Right forelimb (tissue), 1 donor: ENCODE data around the gene MRFAP1L1.
"Not testable (repeated sequence)": the region's sequence is repeated elsewhere in the genome, so short reads cannot be mapped to it uniquely, and the experiment has no call there.

Experiments used
- DNase-seq: peaks from one replicate; pipeline ENCODE4 v3.0.0-alpha.2; 2018

MRFAP1L1 gene

DNA sequence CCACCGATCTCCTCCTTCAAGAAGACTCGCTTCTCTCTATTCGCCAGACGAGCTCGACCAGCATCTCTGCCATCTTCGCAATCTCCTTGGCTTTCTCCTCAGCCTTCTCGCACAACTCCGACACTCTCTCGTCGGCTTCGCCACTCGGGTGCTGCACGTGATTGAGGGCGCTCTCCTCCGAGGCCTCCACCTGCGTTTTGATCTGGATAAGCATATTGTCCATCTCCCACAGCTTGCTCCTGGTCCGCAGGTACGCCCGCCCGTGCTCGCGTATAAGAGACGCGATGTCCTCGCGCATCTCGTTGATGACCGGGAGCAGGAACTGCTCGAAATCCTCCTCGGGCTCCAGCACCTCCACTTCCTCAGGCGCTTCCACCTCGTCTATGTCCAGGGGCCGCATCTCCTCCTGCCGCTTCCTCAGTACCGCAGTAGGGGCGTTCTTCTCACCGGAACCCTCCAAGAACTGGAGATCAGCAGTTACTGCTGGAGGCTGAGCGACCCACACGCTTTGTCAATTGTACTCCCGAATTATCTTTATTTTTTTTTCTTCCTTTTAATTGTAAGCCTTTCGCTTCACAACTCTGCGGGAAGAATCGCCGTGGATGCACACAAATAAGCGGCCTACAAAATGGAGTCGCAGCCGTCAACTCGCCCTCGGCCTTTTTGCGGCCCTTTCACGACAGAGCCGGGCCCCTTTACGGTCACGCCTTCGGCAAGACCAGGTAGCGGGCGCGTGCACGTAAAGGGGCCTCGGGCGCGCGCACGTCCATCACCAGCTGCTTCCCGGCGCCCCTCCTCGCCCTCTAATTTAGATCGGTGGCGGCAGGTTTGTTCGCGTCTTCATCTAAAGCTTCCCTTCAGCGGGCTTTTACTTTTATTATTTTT is at the start of gene MRFAP1L1:
MRFAP1L1 (minus strand) TSS at position 636 of the 885 bp plus-strand sequence; CDS start at position 400, 236 bp downstream.
- DNase-seq = peak; percentile 97

DNA sequence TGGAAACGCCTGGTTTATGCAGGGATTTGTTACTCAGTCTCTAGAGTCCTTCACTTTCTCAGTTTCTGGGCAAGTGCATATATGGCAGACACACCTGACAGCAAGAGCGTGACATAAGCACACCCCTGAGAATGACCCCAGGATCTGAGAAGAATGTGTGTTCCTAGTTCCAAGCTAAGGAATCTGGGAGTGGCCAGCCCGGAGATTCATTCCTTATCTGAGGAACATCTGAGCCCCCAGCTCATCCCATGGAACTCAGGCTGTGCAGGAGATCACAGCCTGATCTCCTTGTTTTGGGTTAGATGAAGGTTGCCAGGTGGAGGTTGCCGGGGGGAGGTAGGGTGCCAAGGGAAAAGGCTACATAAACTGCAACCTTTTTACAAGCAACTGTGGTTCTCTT is 49.1 kb upstream of the MRFAP1L1 start:
- DNase-seq = peak; percentile 23

DNA sequence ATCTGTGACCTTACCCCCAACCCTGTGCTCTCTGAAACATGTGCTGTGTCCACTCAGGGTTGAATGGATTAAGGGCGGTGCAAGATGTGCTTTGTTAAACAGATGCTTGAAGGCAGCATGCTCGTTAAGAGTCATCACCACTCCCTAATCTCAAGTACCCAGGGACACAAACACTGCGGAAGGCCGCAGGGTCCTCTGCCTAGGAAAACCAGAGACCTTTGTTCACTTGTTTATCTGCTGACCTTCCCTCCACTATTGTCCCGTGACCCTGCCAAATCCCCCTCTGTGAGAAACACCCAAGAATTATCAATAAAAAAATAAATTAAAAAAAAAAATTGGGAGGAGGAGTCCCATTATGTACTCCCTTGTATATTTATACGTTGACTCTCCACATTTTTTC is 46.7 kb upstream of the MRFAP1L1 start:
- not testable (repeated sequence) for DNase-seq

DNA sequence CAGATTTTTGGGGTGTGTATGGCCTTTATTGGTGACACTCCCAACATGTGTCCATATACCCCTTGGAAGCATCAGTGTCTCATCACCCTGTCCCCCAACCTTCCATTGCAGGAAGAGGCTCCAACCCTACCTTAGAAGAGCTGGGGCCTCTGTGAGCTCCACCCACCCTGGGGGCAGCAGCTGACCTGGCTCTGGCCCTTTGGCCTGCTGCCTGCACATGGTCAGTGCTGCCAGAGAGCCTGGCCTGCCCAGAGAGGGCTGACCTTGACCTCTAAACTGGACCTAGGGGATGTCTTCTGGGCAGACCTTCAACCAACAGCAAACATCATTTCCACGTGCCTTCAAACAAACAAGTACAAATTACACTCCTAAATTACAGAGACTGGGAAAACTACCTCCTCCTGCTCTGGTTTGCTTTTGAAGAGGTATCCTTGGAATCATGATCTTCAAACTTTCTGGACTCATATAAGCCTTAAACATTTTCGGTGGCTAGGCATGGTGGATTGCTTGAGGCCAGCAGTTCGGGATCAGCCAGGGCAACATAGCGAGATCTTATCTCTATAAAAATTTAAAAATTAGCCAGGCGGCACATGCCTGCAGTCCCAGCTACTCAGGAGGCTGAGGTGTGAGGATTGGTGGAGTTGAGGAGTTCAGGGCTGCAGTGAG is 45.6 kb upstream of the MRFAP1L1 start:
- DNase-seq = peak; percentile 9

DNA sequence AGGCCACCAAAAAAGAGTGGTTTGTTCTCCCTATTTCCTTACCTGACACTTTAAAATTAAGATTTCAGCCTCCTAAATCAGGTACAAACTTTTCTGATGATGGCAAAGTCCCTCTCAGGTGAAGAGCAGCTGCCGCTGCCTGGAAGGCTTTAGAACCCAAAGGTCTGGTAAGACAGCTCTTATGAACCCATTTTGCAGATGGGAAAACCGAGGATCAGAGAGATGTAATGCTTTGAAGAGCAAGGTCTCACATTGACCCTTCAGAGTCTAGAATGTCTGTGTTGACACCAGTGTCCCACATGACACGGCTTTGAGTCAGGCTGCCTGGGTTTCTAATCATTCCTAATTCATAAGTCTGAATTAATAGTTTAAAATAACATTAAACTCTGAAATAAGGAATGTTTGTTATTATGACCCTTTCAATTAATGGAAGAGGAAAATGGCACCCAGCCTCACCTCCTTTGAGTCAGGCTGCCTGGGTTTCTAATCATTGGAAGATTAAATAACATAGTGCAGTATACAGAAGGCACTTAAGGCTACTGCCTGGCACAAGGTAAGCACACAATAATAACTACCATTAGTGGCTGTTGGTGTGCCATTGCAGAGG is 44.9 kb upstream of the MRFAP1L1 start:
- peak; percentile 18 for DNase-seq

DNA sequence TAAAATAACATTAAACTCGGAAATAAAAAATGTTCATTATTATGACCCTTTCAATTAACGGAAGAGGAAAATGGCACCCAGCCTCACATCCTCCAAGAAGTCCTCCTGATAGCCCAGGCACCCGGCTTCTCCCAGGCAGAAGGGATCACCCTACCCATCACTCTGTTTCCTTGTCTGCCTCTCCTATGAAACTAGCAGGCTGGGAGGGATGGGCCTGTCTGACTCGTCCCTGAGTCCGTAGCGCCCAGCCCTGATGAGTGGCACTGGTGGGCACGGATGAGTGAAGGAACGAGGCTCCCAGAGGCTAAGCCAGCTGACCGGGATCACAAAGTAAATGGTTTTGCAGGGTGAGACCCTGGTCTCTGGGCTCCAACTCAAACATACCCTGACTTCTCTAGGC is 44.2 kb upstream of the MRFAP1L1 start:
- peak; percentile 19 for DNase-seq

DNA sequence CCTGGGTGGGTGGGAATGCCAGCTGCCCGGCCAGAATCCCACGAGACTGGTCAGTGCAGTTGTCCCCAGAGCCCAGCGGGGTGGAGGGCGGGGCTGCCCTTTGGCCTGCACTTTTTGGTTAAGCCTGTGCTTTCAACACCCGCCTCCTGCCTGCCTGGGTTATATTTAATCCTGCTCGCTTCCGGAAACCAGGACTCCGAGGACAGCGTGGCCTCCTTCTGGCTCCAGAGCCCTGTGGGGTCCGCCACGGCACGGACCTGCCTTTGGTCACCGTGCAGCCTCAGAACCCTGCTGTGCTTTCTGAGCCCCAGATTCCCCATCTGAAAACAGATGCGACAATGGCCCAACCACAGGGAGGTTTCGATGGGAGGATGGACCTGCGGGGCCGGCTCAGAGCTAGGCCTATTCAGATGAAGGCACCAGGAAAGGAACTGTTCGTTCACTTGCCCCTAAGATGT is 43.5 kb upstream of the MRFAP1L1 start:
- DNase-seq = no peak

DNA sequence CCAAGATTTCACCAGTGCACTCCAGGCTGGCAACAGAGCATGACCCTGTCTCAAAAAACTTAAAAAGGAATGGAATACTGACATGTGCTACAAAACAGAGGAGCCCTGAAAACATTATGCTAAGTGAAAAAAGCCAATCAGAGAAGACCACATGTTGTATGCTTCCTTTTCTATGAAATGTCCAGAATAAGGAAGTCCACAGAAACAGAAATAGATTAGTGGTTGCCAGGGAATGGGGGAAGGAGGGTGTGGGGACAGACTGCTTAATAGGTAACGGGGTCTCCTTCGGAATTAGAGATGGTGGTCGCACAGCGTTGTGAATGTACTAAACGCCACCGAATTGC is 42.8 kb upstream of the MRFAP1L1 start:
- no peak for DNase-seq

DNA sequence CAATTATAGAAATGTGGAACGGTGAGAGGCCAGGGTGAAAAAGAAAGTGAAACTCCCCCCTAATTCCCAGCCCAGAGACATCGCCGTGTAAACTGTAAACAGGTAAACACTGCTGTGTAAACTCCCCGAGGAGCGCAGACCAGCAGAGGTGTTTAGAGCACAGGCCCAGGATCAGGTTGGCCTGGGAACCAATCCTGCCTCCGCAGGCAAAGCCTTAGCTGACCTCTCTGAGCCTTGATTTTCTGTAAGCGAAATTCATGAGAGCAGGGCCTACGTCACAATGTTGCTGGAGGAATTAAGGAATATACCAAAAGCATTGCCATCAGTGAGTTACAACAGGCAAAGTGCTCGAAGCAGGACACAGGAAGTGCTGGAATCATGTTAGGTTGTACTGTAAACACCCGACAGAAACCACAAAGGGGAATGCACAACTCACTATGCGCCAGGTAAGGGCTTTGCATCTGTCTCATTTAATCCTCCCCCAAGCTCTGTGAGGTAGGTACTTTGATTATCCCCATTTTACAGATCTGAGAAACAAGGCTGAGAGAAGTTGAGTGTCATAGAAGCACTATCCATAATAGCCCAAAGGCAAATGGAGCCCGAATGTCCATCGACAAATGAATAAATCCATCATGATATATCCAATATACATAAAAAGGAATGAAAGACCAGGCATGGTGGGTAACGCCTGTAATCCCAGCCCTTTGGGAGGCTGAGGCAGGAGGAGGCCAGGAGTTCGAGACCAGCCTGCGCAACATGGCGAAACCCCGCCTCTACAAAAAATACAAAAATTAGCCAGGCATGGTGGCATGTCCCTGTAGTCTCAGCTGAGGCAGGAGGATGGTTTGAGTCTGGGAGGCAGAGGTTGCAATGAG is 42.2 kb upstream of the MRFAP1L1 start:
- no peak for DNase-seq

DNA sequence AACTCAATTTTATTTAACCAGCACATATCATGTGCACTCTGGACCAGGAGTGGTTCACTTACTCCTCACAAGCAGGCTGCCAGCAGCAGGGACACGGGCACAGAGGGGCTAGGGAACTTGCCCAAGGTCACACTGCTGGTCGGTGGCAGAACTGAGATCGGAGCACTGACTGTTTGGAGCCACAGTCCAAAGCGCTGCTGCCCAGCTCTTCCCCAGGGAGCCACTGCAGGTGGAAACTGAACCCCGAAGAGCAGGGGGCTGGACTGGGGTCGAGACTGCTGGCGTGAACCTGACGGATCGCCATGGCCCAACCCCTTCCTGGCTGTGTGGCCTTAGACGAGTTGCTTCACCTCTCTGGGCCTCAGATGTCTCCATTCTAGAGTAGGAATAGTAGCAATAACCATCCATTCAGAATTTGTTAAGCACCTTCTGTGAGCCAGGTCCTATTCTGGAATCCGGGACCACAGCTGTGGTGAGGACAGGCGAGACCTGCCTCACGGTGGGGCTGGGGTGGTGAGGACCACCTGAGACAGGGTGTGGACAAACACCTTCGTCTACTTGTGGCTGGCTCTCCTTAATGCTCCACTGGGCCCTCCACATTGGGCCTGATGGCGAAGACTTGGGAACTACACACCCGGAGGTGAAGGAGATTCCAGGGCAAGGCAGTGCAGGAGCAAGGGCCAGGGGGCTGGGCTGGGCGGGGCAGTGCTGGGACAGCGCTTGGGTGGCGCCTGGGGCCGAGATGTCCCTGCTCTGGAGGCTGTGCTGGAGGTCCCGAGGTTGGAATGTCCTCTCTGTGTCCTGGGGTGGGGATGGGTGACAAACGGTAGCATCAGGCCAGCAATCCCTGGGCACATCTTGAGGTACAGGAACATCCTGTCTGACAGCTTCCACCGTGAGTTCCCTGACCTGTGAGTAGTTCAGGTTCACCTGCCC is 40.9 kb upstream of the MRFAP1L1 start:
- DNase-seq = no peak

DNA sequence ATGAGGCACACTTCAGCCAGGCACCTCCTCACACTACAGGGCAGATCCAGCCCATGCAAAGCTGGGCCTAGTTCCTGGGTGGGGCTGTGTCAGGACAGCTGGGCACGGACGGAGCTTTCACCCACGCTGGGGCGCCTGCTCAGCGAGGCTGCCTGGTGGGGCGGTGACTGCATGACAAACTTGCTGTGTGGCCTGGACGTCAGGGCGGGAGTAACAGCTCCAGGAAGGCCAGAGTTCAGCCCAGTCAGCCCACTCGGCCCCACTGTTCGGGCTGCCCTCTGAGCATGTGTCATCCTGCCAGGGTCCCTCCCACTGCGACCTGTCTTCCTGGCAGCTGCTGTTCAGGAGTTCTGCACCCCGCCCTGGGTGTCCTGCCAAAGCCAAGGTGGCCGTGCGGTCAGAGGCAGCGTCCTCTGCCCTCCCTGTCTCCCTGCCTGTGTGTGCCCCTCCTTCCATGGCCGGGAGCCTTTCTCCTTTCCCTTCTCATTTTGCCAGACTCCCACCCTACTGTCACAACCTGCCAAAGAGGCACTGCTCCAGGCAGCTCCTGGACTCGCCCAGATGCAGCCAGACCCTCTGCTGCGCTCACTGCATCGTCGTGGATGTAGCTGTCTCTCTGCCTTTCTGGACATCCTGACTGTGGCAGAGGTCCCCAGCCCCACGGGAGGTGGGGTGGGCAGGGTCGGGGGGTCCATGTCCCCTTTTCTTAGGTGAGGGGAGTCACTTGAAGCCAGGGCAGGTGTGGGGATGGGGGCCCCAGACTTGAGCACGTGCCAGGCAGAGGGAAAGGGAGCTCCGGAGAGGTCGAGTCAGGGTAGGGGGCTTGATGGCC is 39.9 kb upstream of the MRFAP1L1 start:
- DNase-seq = peak; percentile 66

DNA sequence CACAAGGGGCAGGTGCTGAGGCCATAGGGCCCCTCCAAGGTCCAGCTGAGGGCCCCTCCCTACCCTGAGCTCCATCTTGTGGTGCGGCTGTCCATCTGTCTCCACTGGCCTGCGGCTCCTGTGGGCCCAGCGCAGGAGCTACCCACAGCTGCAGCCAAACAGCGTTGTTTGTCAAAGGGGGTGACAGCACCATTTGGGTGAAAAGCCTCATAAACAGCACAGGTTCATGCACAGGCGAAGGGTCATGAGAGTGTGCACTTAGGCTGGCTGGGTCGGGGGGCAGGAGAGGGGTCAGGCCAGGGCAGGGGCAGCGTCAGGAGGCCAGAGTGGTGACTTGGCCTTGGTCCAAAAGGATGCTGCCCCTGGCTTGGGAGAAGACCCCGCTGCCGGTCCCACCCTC is 38.6 kb upstream of the MRFAP1L1 start:
- DNase-seq = no peak

DNA sequence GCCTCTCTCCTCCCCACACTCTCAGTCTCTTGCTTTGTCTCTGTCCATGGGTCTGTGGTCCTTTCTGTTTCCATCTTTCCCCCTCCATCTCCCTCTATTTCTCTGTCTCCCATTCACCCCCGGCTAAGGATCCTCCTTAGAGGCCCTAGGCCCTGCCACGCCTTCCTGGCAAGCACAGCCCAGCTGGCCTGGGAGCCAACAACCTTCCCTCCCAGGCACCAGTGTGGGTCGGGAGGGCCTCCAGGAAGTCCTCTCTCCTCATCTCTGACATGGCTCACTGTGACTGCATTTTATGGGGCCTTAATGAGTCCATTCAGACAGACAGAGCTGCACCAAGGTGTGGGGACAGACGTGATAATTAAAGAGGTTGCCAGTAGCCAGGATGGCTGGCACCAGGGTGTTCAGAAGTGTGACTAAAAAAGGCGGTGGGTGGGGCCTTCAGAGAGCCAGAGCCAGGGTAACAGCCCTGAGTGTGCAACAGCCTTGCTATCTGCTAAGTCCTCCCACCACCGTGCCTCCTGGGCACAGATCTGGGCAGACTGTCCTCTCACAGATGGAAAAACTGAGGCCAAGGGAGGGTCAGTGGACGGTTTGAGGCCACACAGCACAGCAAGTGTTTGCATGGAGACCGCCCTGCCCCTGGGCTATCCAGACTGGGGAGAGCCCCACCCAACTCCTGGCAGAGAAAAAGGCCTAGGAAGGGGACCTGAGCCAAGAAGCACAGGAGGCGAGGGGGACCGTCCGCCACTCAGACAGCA is 37.8 kb upstream of the MRFAP1L1 start:
- DNase-seq = no peak

DNA sequence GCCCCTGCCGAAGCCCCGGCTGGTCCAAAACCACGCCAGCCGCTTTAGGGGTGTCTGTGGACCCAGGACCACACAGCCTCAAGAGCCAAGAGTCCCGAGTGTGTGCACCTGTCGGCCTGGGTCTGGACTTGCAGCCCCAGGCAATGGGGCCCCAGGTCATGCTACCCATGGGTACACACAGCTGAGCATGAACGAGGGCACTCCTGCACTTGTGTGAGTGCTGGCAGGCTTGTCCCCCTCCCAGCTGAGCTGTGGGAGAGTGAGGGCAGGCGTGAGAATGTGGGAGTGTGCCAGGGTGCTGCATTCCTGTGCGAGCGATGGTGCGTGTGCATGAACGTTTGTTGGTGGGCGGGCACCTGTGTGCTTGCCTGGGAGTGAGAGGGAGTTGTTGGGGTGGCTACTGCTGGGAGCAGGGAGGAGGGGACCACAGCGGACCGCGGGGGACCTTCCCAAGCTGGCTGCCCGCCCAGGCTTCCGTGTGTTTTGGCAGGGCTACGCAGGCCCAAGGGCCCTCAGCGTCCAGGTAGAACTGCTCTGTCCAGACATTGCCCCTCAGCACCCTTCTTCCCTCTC is 37.1 kb upstream of the MRFAP1L1 start:
- peak; percentile 63 for DNase-seq

DNA sequence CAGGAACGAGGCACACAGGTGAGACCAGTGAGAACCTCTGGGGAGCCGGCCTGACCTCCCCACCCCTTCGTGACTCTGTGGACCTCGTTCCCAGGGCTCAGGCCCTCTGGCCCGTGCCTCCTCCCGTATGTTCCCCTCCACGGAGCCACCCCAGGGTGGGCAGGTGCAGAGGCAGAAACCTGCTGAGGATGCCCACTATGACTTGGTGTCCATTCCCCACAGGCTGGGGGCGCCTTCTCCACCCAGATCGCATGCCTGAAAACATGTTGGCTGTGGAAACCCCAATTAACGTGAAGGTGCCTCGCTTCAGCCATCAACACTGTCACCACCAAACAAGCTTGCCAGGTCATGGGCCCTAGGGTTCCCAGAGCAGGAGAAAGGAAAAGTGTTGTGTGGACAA is 33.3 kb upstream of the MRFAP1L1 start:
- no peak for DNase-seq

DNA sequence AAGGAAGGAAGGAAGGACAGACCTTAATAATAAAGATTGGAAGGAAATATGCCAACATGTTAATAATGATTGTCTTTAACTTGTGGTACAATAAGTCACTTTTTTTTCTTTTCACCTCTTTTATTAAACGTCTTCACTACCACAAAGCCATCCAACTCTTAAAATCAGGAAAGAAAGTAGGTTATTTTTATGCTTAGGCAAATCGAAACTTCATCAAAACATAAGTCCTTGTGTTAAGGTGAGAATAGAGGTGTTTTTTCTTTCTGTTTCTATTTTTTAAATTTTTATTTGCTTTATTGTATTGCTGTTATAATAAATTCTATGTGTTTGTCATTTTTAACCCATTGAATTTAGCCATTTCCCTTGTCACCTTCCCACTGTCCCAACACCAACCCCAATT is 32.8 kb upstream of the MRFAP1L1 start:
- no peak for DNase-seq

DNA sequence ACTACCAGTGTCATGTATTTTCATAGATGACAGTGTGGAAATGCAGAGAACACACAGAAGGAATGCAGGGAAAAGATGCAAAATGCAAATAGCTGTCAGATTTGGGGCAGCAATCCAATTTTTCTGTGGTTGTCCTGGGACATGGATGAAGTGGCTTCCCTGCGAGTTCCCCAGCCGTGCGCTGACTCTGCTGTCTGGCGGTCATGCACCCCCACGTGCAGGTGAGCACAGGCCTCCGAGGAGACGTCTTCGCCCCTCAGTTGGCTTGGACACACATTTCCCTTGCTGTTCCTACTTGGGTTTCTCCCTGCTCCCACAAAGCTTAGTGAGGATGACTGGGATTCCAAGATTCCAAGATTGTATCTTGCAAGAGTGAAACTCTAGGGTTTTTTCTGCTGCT is 30.7 kb upstream of the MRFAP1L1 start:
- no peak for DNase-seq

DNA sequence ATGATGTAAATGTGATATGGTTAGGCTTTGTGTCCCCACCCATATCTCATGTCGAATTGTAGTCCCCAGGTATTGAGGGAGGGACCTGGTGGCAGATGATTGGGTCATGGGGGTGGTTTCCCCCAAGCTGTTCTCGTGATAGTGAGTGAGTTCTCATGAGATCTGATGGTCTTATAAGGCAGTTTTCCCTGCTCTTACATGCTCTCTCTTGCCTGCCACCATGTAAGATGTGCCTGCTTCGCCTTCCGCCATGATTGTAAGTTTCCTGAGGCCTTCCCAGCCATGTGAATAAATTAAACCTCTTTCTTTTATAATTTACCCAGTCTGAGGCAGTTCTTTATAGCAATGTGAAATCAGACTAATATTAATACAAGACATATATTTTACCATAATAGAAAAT is 30.3 kb upstream of the MRFAP1L1 start:
- no peak for DNase-seq

DNA sequence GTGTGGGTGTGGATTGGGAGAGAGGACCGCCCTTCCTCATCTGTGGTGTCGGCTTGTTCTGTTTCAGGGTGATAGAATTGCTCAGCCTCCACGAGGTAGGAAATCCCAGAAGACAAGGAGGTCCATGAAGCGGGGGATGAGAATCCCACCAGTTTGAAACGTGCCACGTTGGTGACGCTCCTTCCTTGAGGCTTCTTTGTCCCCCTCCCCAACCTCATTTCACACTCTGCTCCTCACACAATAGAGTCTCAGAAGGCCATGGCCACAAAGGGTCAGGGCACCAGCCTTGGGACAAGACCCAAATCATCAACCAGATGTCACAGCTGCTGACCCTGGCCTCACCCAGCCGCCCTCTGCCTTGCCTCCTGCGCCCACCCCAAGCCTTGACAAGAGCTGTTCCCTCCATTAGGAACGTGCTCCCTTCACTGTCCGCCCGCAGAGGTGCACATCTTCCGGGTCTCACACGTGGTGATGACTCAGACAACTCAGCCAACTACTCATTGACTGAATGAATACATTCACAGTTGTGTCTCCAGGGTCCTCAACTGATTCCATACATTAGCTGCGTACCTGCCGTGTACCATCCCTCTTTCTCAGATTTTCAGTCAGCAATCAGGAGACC is 24.6 kb upstream of the MRFAP1L1 start:
- no peak for DNase-seq
